GM19035 (cell line): ENCODE data around the gene EMX2.
"Not testable (repeated sequence)": the region's sequence is repeated elsewhere in the genome, so short reads cannot be mapped to it uniquely, and the experiment has no call there.

Experiments used
- ATAC-seq: cut with Tn5 transposase; IDR thresholded peaks from one replicate; pipeline ENCODE4 v1.9.1; 2021; ENCODE audit not compliant: unreplicated experiment

Gene EMX2

GRCh38 chr10:117555017-117555416, 12.5 kb downstream of the EMX2 start:
- ATAC-seq: no peak

- no peak for ATAC-seq
Observed at GRCh38 chr10:117555863-117556262, 13.3 kb downstream of the EMX2 start.

- ATAC-seq: no peak
Observed at GRCh38 chr10:117556356-117556755, 13.8 kb downstream of the EMX2 start.

- no peak for ATAC-seq
Observed at GRCh38 chr10:117559712-117560111, 17.2 kb downstream of the EMX2 start.

- no peak for ATAC-seq
Observed at GRCh38 chr10:117560942-117561341, 18.4 kb downstream of the EMX2 start.

- no peak for ATAC-seq
Observed at GRCh38 chr10:117562220-117562619, 19.7 kb downstream of the EMX2 start.

- ATAC-seq: no peak
Observed at GRCh38 chr10:117562896-117563737, 20.6 kb downstream of the EMX2 start.

- ATAC-seq: no peak
Observed at GRCh38 chr10:117563780-117564179, 21.2 kb downstream of the EMX2 start.

- no peak for ATAC-seq
Observed at GRCh38 chr10:117565068-117565467, 22.5 kb downstream of the EMX2 start.

- no peak for ATAC-seq
Observed at GRCh38 chr10:117568334-117568733, 25.8 kb downstream of the EMX2 start.

GRCh38 chr10:117569610-117570390, 27.3 kb downstream of the EMX2 start:
- no peak for ATAC-seq

- no peak for ATAC-seq
Observed at GRCh38 chr10:117570880-117571279, 28.3 kb downstream of the EMX2 start.

GRCh38 chr10:117574498-117575146, 32.1 kb downstream of the EMX2 start:
- no peak for ATAC-seq

- no peak for ATAC-seq
Observed at GRCh38 chr10:117578490-117578889, 35.9 kb downstream of the EMX2 start.

- ATAC-seq: no peak
Observed at GRCh38 chr10:117578999-117579590, 36.5 kb downstream of the EMX2 start.

GRCh38 chr10:117581961-117582360, 39.4 kb downstream of the EMX2 start:
- no peak for ATAC-seq

GRCh38 chr10:117584831-117585230, 42.3 kb downstream of the EMX2 start:
- ATAC-seq: not testable (repeated sequence)

GRCh38 chr10:117587036-117587435, 44.5 kb downstream of the EMX2 start:
- no peak for ATAC-seq

GRCh38 chr10:117590101-117590875, 47.7 kb downstream of the EMX2 start:
- no peak for ATAC-seq

GRCh38 chr10:117591043-117591442, 48.5 kb downstream of the EMX2 start:
- no peak for ATAC-seq
